Smooth muscle cell (in vitro differentiated cells): Measurements from ENCODE around the gene ANAPC2. TPM values are rescaled to one million over a fixed set of nuclear protein-coding genes. Genes with fewer than 3 reads are reported as not detected.

Source experiments
- DNase-seq: peaks from one replicate; lab custom pipeline; 2025; ENCODE audit not compliant: unreplicated experiment; lab: John Stamatoyannopoulos, UW
- H2AFZ ChIP-seq: fragments of 200-600 bp; sonication (generic); 2 replicates; pipeline ENCODE4 v1.6.0; 2016; ENCODE audit warnings: antibody characterized with exemption, low read depth, mild to moderate bottlenecking
- H3F3A ChIP-seq: fragments of 200-600 bp; sonication (generic); 2 replicates; pipeline ENCODE4 v1.6.0; 2017; ENCODE audit warnings: antibody characterized with exemption, low read depth
- H3K27ac ChIP-seq: fragments of 200-600 bp; sonication (generic); 2 replicates; pipeline ENCODE4 v1.5.1; 2016; ENCODE audit warnings: low read depth, mild to moderate bottlenecking
- H3K27me3 ChIP-seq: fragments of 200-600 bp; sonication (generic); 2 replicates; pipeline ENCODE4 v1.6.1; 2016; ENCODE audit warnings: low read depth, mild to moderate bottlenecking
- H3K36me3 ChIP-seq: fragments of 200-600 bp; sonication (generic); 2 replicates; pipeline ENCODE4 v1.5.1; 2016; ENCODE audit warnings: low read depth
- H3K4me1 ChIP-seq: fragments of 200-600 bp; sonication (generic); 2 replicates; pipeline ENCODE4 v1.5.1; 2016; ENCODE audit warnings: low read depth
- H3K4me2 ChIP-seq: fragments of 200-600 bp; sonication (generic); 2 replicates; pipeline ENCODE4 v1.6.0; 2016; ENCODE audit warnings: mild to moderate bottlenecking
- H3K4me3 ChIP-seq: fragments of 200-600 bp; sonication (generic); 2 replicates; pipeline ENCODE4 v1.5.1; 2016; ENCODE audit warnings: mild to moderate bottlenecking
- H3K79me2 ChIP-seq: fragments of 200-600 bp; sonication (generic); 2 replicates; pipeline ENCODE4 v1.6.0; 2016; ENCODE audit warnings: low read depth, mild to moderate bottlenecking
- H3K9ac ChIP-seq: fragments of 200-600 bp; sonication (generic); 2 replicates; pipeline ENCODE4 v1.6.0; 2016; ENCODE audit warnings: low read depth
- H3K9me3 ChIP-seq: fragments of 200-600 bp; sonication (generic); replicated peaks from 2 replicates; pipeline ENCODE4 v1.5.1; 2016; ENCODE audit warnings: low read depth
- H4K20me1 ChIP-seq: fragments of 200-600 bp; sonication (generic); 2 replicates; pipeline ENCODE4 v1.6.0; 2016; ENCODE audit warnings: low read depth
- WGBS: methylation state at CpG from one replicate; pipeline ENCODE4 v1.1.7; 2016; ENCODE audit warnings: low lambda C conversion rate; 5-methylcytosine and 5-hydroxymethylcytosine counted together
- polyA plus RNA-seq: library from polyadenylated mRNA; unstranded; fragments of >200 nt; fragmentation: Nextera tagmentation; extraction: Ambion mirVana; gene quantifications from 2 replicates; pipeline ENCODE4 v1.2.1, GENCODE V29; 2016
- total RNA-seq: library from RNA; depleted of rRNA; stranded (reverse); fragments of >200 nt; gene quantifications from 2 replicates; pipeline ENCODE4 v1.2.3, GENCODE V29; 2014
- TF ChIP-seq, protein P1 (sequence below): fragments of 200-600 bp; sonication (generic); IDR thresholded peaks from 2 replicates; pipeline ENCODE4 v1.5.1; 2017; ENCODE audit warnings: borderline replicate concordance, mild to moderate bottlenecking, antibody characterized with exemption; ENCODE audit not compliant: insufficient read depth, poor library complexity, severe bottlenecking

ANAPC2 gene
- total and polyA plus RNA-seq, 2 experiments from 2014 or later, result 6.6 to 12.6 TPM

GRCh38 chr9:137179761-137180160 is 8.6 kb downstream of the ANAPC2 start:
- Histone ChIP-seq H3K4me1 (no peaks in the 10 kb centered on the region), H2AFZ (no peak overlapping the region), H4K20me1 (no peaks in the 10 kb centered on the region), H3K4me2 (no peak overlapping the region), H3K36me3 (no peaks in the 10 kb centered on the region), H3K4me3 (no peak overlapping the region), H3K79me2 (no peaks in the 10 kb centered on the region), H3K9me3 (no peaks in the 10 kb centered on the region), H3K27me3 (no peaks in the 10 kb centered on the region), H3F3A (no peaks in the 10 kb centered on the region), H3K9ac (no peak overlapping the region), H3K27ac (no peak overlapping the region)
- no peak for DNase-seq
- TF ChIP-seq, protein P1, sequence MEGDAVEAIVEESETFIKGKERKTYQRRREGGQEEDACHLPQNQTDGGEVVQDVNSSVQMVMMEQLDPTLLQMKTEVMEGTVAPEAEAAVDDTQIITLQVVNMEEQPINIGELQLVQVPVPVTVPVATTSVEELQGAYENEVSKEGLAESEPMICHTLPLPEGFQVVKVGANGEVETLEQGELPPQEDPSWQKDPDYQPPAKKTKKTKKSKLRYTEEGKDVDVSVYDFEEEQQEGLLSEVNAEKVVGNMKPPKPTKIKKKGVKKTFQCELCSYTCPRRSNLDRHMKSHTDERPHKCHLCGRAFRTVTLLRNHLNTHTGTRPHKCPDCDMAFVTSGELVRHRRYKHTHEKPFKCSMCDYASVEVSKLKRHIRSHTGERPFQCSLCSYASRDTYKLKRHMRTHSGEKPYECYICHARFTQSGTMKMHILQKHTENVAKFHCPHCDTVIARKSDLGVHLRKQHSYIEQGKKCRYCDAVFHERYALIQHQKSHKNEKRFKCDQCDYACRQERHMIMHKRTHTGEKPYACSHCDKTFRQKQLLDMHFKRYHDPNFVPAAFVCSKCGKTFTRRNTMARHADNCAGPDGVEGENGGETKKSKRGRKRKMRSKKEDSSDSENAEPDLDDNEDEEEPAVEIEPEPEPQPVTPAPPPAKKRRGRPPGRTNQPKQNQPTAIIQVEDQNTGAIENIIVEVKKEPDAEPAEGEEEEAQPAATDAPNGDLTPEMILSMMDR, result no peak
- whole genome bisulfite sequencing, result 97% methylated on average over 17 of the region's 17 CpGs

- no peaks in the 10 kb centered on the region for H4K20me1 ChIP-seq
- 95% methylated on average over 19 of the region's 19 CpGs for WGBS
These were observed 9.3 kb downstream of the ANAPC2 start for GRCh38 chr9:137178939-137179630.

DNA sequence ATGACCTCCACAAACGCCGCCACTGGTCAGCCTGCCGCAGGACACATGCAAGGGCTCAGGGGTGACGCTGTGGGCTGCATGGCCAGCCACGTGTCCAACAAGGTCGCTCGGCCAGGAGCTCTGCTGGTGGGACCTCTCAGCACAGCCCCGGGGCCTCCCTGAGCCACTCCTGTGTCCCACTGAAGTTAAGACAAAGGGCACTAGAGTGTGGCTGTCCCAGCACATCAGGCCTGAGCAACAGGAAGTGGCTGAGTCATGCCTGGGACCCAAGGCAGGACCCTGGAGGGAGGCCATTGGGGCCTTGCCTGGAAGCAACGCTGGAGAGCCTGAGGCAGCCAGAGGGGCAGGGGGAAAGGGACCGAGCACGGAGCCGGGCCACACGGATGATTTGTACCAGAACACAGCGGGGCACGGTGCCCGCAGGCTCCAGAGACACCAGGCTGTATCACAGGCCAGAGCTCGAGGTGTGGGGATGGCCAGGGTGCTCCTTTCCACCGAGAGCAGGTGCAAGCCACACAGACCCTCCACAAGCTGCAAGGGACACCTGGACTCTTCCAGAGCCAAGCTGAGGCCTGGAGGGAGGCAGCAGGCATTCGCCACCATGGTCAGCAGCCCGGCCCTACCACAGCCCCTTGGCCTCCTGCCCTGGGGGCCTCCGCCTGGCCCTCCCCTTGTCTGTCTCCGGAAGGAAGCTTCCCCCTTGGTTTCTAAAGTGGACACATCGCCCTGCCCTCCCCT is 10.0 kb downstream of the ANAPC2 start:
- 94% methylated on average over 23 of the region's 23 CpGs for WGBS
- no peaks in the 10 kb centered on the region for H3K36me3 ChIP-seq
- H3K4me1 ChIP-seq, result no peaks in the 10 kb centered on the region
- no peak overlapping the region for H3K9ac ChIP-seq
- no peak overlapping the region for H3K4me3 ChIP-seq
- no peaks in the 10 kb centered on the region for H3K9me3 ChIP-seq
- H3K27ac ChIP-seq, result no peak overlapping the region
- H3K27me3 ChIP-seq, result no peaks in the 10 kb centered on the region
- no peak overlapping the region for H3K4me2 ChIP-seq
- no peaks in the 10 kb centered on the region for H3F3A ChIP-seq
- TF ChIP-seq, protein P1, result no peak
- no peak for DNase-seq
- H2AFZ ChIP-seq, result no peak overlapping the region
- no peaks in the 10 kb centered on the region for H3K79me2 ChIP-seq
- H4K20me1 ChIP-seq, result no peaks in the 10 kb centered on the region

More at GRCh38 chr9:137178939-137179630, 9.3 kb downstream of the ANAPC2 start:
- Histone ChIP-seq H3K9me3 (no peaks in the 10 kb centered on the region), H3K4me1 (no peaks in the 10 kb centered on the region), H3K4me2 (no peak overlapping the region), H3K27ac (no peak overlapping the region), H2AFZ (no peak overlapping the region), H3K9ac (no peak overlapping the region), H3F3A (no peaks in the 10 kb centered on the region), H3K36me3 (no peaks in the 10 kb centered on the region), H3K79me2 (no peaks in the 10 kb centered on the region), H3K27me3 (no peaks in the 10 kb centered on the region), H3K4me3 (no peak overlapping the region)
- TF ChIP-seq, protein P1, result no peak
- no peak for DNase-seq
